HG02870 (cell line): ENCODE data around the gene RAB36.

Experiments
- ATAC-seq: cut with Tn5 transposase; IDR thresholded peaks from one replicate; pipeline ENCODE4 v1.9.1; 2021; ENCODE audit warnings: mild to moderate bottlenecking, moderate library complexity; ENCODE audit not compliant: unreplicated experiment

RAB36 gene

GRCh38 chr22:23204125-23204488 is 58.8 kb downstream of the RAB36 start:
- ATAC-seq, result no peak

GRCh38 chr22:23204541-23205157 is 59.4 kb downstream of the RAB36 start:
- ATAC-seq, result no peak

- ATAC-seq, result no peak
Observed at GRCh38 chr22:23205339-23206049, 60.2 kb downstream of the RAB36 start.

- ATAC-seq, result no peak
Observed at GRCh38 chr22:23206915-23207314, 61.6 kb downstream of the RAB36 start.

GRCh38 chr22:23207729-23208393 is 62.6 kb downstream of the RAB36 start:
- ATAC-seq, result no peak

GRCh38 chr22:23210428-23211170 is 65.3 kb downstream of the RAB36 start:
- no peak for ATAC-seq

GRCh38 chr22:23211622-23212021 is 66.3 kb downstream of the RAB36 start:
- no peak for ATAC-seq

- ATAC-seq, result no peak
Observed at GRCh38 chr22:23212061-23213021, 67.1 kb downstream of the RAB36 start.

- ATAC-seq, result no peak
Observed at GRCh38 chr22:23213022-23213555, 67.8 kb downstream of the RAB36 start.

GRCh38 chr22:23213581-23214334 is 68.5 kb downstream of the RAB36 start:
- ATAC-seq, result no peak
